Neural progenitor cell (in vitro differentiated cells): ENCODE measurements around the gene ITGA11. TPM values are rescaled to one million over a fixed set of nuclear protein-coding genes. Genes with fewer than 3 reads are reported as not detected.

ENCODE experiments used
- DNase-seq: peaks from one replicate; pipeline ENCODE4 v3.0.0-alpha.2; 2016; ENCODE audit warnings: low spot score
- H2AFZ ChIP-seq: fragments of 200-600 bp; sonication (generic); replicated peaks from 2 replicates; pipeline ENCODE4 v1.6.1; 2016; ENCODE audit warnings: antibody characterized with exemption
- H3F3A ChIP-seq: fragments of 200-600 bp; sonication (generic); 2 replicates; pipeline ENCODE4 v1.6.1; 2016; ENCODE audit warnings: antibody characterized with exemption, low read depth
- H3K27ac ChIP-seq: fragments of 200-600 bp; sonication (generic); 2 replicates; pipeline ENCODE4 v1.5.1; 2016; ENCODE audit warnings: mild to moderate bottlenecking
- H3K27me3 ChIP-seq: fragments of 200-600 bp; sonication (generic); 2 replicates; pipeline ENCODE4 v1.6.1; 2016; ENCODE audit warnings: mild to moderate bottlenecking, moderate library complexity
- H3K36me3 ChIP-seq: fragments of 200-600 bp; sonication (generic); 2 replicates; pipeline ENCODE4 v1.5.1; 2016
- H3K4me1 ChIP-seq: fragments of 200-600 bp; sonication (generic); 2 replicates; pipeline ENCODE4 v1.6.1; 2016; ENCODE audit warnings: mixed run types
- H3K4me2 ChIP-seq: fragments of 200-600 bp; sonication (generic); 2 replicates; pipeline ENCODE4 v1.6.1; 2016
- H3K4me3 ChIP-seq: fragments of 200-600 bp; sonication (generic); 2 replicates; pipeline ENCODE4 v1.5.1; 2016
- H3K79me2 ChIP-seq: fragments of 200-600 bp; sonication (generic); 2 replicates; pipeline ENCODE4 v1.6.1; 2016; ENCODE audit warnings: low read depth
- H3K9ac ChIP-seq: fragments of 200-600 bp; sonication (generic); 2 replicates; pipeline ENCODE4 v1.6.1; 2016
- H3K9me3 ChIP-seq: fragments of 200-600 bp; sonication (generic); 2 replicates; pipeline ENCODE4 v1.5.1; 2016; ENCODE audit warnings: low read depth
- H4K20me1 ChIP-seq: fragments of 200-600 bp; sonication (generic); 2 replicates; pipeline ENCODE4 v1.6.1; 2016; ENCODE audit warnings: low read depth
- H3K27ac Mint-ChIP-seq: 3 replicates; pipeline ENCODE4 v1.8.0; 2021; ENCODE audit warnings: mixed read lengths
- H3K27me3 Mint-ChIP-seq: 2 replicates; pipeline ENCODE4 v1.8.0; 2022; ENCODE audit warnings: low read depth, mild to moderate bottlenecking, inconsistent platforms, moderate library complexity, mixed read lengths; ENCODE audit not compliant: insufficient read depth
- H3K36me3 Mint-ChIP-seq: 3 replicates; pipeline ENCODE4 v1.8.0; 2021; ENCODE audit warnings: mixed read lengths
- H3K4me1 Mint-ChIP-seq: 3 replicates; pipeline ENCODE4 v1.8.0; 2021; ENCODE audit warnings: mixed read lengths
- H3K4me3 Mint-ChIP-seq: 3 replicates; pipeline ENCODE4 v1.8.0; 2021; ENCODE audit warnings: mild to moderate bottlenecking, moderate library complexity, mixed read lengths
- H3K9me3 Mint-ChIP-seq: 3 replicates; pipeline ENCODE4 v1.8.0; 2020; ENCODE audit warnings: mixed read lengths
- EZH2 ChIP-seq: fragments of 200-600 bp; sonication (generic); IDR thresholded peaks from 2 replicates; pipeline ENCODE4 v1.6.1; 2017; ENCODE audit warnings: antibody characterized with exemption, mild to moderate bottlenecking, moderate library complexity
- EZH2phosphoT487 ChIP-seq: fragments of 200-600 bp; sonication (generic); IDR thresholded peaks from 2 replicates; pipeline ENCODE4 v1.6.1; 2017; ENCODE audit warnings: antibody characterized with exemption
- total RNA-seq: library from RNA; depleted of rRNA; stranded (reverse); fragments of >200 nt; gene quantifications from 2 replicates; pipeline ENCODE4 v1.2.3, GENCODE V29; 2015; ENCODE audit warnings: low replicate concordance
- TF ChIP-seq, protein P1 (sequence below): fragments of 200-600 bp; sonication (generic); IDR thresholded peaks from 2 replicates; pipeline ENCODE4 v1.5.1; 2017; ENCODE audit warnings: antibody characterized with exemption, mild to moderate bottlenecking

ITGA11 gene
- total RNA-seq, 1 donor from 2014 or later, result not detected

DNA sequence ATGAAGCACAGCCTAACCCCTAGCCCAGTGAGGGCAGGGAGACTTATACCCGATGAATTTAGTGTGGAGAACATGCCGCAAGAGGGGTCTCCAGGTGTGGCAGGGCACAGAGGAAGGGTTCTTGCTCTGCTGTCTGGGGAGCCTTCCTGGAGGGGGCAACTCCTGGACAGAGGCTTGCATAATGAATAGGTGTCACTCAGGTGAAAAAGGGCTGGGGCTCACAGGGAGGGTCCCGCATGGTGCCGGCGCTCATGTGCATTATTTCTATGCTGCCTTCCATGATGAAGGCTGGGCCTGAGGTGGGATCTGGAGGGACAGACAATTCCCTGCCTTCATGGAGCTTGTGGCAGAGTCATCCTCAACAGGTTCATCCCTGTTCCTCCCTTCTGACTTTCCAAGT is 51.5 kb downstream of the ITGA11 start:
- Histone ChIP-seq H4K20me1 (no peaks in the 10 kb centered on the region), H3K9ac (no peak overlapping the region), H3K4me3 (no peak overlapping the region), H3K4me1 (peaks cover 2% of the 10 kb centered on the region), H3K4me2 (no peak overlapping the region), H3F3A (peaks cover 2% of the 10 kb centered on the region), H3K79me2 (no peaks in the 10 kb centered on the region), H2AFZ (no peak overlapping the region), H3K36me3 (no peaks in the 10 kb centered on the region), H3K9me3 (no peaks in the 10 kb centered on the region), H3K27me3 (no peaks in the 10 kb centered on the region), H3K27ac (no peak overlapping the region)
- no peak overlapping the region for H3K27ac Mint-ChIP-seq
- H3K4me3 Mint-ChIP-seq, result no peak overlapping the region
- DNase-seq, result no peak
- TF ChIP-seq EZH2 (no peak), EZH2phosphoT487 (no peak)
- TF ChIP-seq, protein P1, sequence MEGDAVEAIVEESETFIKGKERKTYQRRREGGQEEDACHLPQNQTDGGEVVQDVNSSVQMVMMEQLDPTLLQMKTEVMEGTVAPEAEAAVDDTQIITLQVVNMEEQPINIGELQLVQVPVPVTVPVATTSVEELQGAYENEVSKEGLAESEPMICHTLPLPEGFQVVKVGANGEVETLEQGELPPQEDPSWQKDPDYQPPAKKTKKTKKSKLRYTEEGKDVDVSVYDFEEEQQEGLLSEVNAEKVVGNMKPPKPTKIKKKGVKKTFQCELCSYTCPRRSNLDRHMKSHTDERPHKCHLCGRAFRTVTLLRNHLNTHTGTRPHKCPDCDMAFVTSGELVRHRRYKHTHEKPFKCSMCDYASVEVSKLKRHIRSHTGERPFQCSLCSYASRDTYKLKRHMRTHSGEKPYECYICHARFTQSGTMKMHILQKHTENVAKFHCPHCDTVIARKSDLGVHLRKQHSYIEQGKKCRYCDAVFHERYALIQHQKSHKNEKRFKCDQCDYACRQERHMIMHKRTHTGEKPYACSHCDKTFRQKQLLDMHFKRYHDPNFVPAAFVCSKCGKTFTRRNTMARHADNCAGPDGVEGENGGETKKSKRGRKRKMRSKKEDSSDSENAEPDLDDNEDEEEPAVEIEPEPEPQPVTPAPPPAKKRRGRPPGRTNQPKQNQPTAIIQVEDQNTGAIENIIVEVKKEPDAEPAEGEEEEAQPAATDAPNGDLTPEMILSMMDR, result no peak
- no peaks in the 10 kb centered on the region for H3K27me3 Mint-ChIP-seq
- H3K4me1 Mint-ChIP-seq, result peaks cover 4% of the 10 kb centered on the region
- peaks cover 4% of the 10 kb centered on the region for H3K9me3 Mint-ChIP-seq
- H3K36me3 Mint-ChIP-seq, result no peaks in the 10 kb centered on the region

DNA sequence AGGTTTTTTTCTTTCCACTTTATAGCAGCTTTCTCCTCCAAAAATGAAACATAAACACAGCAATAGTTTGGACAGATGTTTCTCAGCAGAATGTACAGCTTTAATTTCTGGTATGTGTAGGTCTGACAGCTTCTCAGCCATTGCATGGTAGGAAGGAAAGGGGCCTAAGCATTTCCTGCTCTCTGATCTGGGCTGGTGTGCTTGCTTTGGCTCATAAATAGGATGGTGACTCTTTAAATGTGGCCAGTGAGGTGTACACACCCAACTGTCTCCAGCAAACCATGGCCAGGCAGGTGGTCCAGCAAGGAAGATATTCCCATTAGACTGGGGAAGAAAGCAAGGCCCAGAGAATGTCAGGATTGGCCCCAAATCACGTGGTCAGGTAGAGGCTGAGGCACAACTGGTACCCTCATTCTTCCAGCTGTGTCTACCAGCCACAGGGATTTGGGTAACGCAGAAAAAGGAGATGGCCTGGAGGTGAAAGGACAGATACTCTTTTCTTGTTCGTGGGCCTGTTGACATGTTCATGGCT is 52.1 kb downstream of the ITGA11 start:
- Mint-ChIP-seq H3K27ac (no peak overlapping the region), H3K4me1 (peaks cover 9% of the 10 kb centered on the region), H3K36me3 (no peaks in the 10 kb centered on the region), H3K4me3 (no peak overlapping the region), H3K9me3 (peaks cover 4% of the 10 kb centered on the region), H3K27me3 (no peaks in the 10 kb centered on the region)
- no peak for DNase-seq
- no peaks in the 10 kb centered on the region for H3K79me2 ChIP-seq
- H3K9ac ChIP-seq, result no peak overlapping the region
- H3K4me2 ChIP-seq, result no peak overlapping the region
- no peaks in the 10 kb centered on the region for H3K9me3 ChIP-seq
- no peaks in the 10 kb centered on the region for H3K27me3 ChIP-seq
- H3K4me1 ChIP-seq, result peaks cover 8% of the 10 kb centered on the region
- H2AFZ ChIP-seq, result no peak overlapping the region
- peaks cover 9% of the 10 kb centered on the region for H3F3A ChIP-seq
- no peak overlapping the region for H3K27ac ChIP-seq
- TF ChIP-seq, protein P1, result no peak
- TF ChIP-seq EZH2 (no peak), EZH2phosphoT487 (no peak)
- no peaks in the 10 kb centered on the region for H3K36me3 ChIP-seq
- no peak overlapping the region for H3K4me3 ChIP-seq
- no peaks in the 10 kb centered on the region for H4K20me1 ChIP-seq

DNA sequence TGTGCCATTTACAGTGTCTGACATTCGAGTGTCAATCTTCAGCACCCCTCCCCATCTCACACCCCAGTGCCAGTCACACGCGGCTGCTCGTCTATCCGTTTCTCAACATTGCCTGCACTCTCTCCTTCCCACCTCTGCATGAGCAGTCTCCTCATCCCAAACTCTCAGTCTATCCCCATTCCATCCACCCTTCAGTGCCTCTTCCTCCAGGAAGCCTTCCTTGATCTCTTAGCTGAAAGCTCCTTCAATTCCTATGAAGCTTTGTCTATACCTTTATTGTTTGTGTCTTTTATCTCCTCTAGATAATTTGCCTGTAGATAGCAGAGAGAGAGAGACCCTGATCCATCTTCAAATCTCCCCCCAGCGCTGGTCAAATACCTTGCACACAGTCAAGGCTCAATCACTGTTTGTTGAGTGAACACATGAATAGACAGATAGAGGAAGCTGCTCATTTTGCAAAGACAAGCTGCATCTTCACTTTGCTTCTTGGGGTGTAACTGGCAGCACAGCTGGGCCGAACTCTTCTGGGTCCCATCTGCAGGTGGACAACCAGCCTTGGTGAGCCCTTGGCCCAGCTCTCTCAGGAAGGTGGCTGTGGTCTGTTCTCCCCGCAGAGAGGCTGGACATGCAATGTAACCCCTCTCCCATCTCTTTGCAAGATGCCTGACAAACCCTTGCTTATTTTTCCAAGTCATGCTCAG is 52.8 kb downstream of the ITGA11 start:
- H3K4me3 ChIP-seq, result no peak overlapping the region
- Mint-ChIP-seq H3K4me3 (no peak overlapping the region), H3K9me3 (peaks cover 4% of the 10 kb centered on the region), H3K36me3 (no peaks in the 10 kb centered on the region), H3K27me3 (no peaks in the 10 kb centered on the region), H3K4me1 (peaks cover 15% of the 10 kb centered on the region), H3K27ac (no peak overlapping the region)
- H3K9me3 ChIP-seq, result no peaks in the 10 kb centered on the region
- peaks cover 13% of the 10 kb centered on the region for H3F3A ChIP-seq
- no peak overlapping the region for H3K4me2 ChIP-seq
- no peaks in the 10 kb centered on the region for H3K27me3 ChIP-seq
- H4K20me1 ChIP-seq, result no peaks in the 10 kb centered on the region
- no peak overlapping the region for H3K27ac ChIP-seq
- no peaks in the 10 kb centered on the region for H3K36me3 ChIP-seq
- H3K4me1 ChIP-seq, result peaks cover 14% of the 10 kb centered on the region
- DNase-seq, result no peak
- H3K79me2 ChIP-seq, result no peaks in the 10 kb centered on the region
- no peak for TF ChIP-seq EZH2phosphoT487
- TF ChIP-seq EZH2, result no peak
- TF ChIP-seq, protein P1, result no peak
- H3K9ac ChIP-seq, result no peak overlapping the region
- H2AFZ ChIP-seq, result no peak overlapping the region
